Lower leg skin (tissue), 3 donors: Measurements from ENCODE around the gene VPS4A.

ENCODE experiments used
- CTCF ChIP-seq, 3 donors: fragments of 450-650 bp; IDR thresholded peaks; one replicate each; pipeline ENCODE4 v1.5.1; 2016; ENCODE audit warnings: antibody characterized with exemption in 3 of 3, mild to moderate bottlenecking in 3 of 3, moderate library complexity in 2 of 3
- POLR2A ChIP-seq, 2 donors: fragments of 450-650 bp; IDR thresholded peaks; one replicate each; pipeline ENCODE4 v1.6.1; 2016 to 2017; ENCODE audit warnings: antibody characterized with exemption in 2 of 2, mild to moderate bottlenecking in 1 of 2, moderate library complexity in 1 of 2

- TF ChIP-seq CTCF (IDR thresholded peaks at IDR 0.05) (no peak), POLR2A (IDR thresholded peaks at IDR 0.05) (no peak)
Observed at GRCh38 chr16:69276148-69277115, 34.7 kb upstream of the VPS4A start.
